ENCODE measurements around the gene KIFAP3. TPM values are rescaled to one million over a fixed set of nuclear protein-coding genes. Genes with fewer than 3 reads are reported as not detected.

Gene KIFAP3
- total RNA-seq, 1 donor from 2014 or later, result 7.7 TPM

DNA sequence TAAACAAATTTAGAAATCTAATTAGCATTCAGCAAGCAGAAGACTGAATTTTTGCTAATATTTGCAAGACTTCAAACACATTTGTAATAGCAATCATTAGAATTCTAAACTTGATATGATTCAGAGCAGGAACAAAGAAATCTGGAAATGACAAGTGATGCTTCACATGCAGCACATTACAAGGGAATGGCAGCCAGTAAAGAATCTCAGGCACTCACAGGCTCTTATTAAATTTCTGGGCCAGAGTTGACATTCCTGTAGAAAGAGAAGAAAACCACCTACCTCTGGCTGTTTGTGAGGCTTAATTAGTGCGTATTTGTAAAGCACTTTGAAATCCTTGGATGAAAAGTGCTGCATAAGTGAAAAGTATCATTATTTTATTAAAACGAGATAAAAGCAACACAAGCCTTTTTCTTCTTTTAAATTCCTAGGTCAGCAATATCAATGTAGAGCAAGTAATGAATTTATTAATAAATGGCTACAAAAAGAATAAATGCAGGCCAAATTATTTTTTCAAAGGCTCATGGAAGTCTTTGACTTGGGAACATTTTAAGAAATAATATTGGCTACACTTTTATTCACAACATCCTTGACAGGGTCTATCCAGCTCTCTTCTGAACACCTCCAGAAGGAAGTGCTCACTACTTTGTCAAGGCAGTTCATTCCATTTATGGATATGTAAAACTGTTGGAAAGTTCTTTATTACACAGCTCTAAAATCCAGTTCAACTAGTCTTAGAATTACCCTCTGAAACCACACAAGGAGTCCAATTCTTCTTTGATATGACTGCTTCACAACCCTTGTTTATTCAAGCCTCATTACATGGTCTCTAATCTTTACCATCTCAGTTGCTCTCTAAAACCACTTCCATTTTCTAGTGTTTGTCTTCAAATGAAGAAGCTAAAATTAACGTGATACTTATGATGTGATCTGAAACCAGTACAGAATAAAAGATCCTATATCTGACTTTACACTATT, 148.7 kb downstream of the KIFAP3 start:
- no peaks in the 10 kb centered on the region for H3K36me3 Mint-ChIP-seq
- no peaks in the 10 kb centered on the region for H3K9me3 Mint-ChIP-seq
- H2AFZ ChIP-seq (replicated peaks), result no peak overlapping the region
- no peaks in the 10 kb centered on the region for H3K4me1 Mint-ChIP-seq
- H3K9me3 ChIP-seq (ENCODE audit: low read depth), result no peaks in the 10 kb centered on the region
- no peak overlapping the region for H3K4me3 Mint-ChIP-seq
- H4K20me1 ChIP-seq (ENCODE audit: low read depth), result no peaks in the 10 kb centered on the region
- H3K27ac Mint-ChIP-seq, result no peak overlapping the region
- H3K27me3 Mint-ChIP-seq (ENCODE audit: insufficient read depth, low read depth), result no peaks in the 10 kb centered on the region
- H3K27ac ChIP-seq, result no peak overlapping the region
- DNase-seq (ENCODE audit: low spot score), result peak; percentile 6
- no peaks in the 10 kb centered on the region for H3K79me2 ChIP-seq (ENCODE audit: low read depth)
- no peaks in the 10 kb centered on the region for H3K4me1 ChIP-seq
- no peak overlapping the region for H3K4me3 ChIP-seq
- TF ChIP-seq, protein P1, sequence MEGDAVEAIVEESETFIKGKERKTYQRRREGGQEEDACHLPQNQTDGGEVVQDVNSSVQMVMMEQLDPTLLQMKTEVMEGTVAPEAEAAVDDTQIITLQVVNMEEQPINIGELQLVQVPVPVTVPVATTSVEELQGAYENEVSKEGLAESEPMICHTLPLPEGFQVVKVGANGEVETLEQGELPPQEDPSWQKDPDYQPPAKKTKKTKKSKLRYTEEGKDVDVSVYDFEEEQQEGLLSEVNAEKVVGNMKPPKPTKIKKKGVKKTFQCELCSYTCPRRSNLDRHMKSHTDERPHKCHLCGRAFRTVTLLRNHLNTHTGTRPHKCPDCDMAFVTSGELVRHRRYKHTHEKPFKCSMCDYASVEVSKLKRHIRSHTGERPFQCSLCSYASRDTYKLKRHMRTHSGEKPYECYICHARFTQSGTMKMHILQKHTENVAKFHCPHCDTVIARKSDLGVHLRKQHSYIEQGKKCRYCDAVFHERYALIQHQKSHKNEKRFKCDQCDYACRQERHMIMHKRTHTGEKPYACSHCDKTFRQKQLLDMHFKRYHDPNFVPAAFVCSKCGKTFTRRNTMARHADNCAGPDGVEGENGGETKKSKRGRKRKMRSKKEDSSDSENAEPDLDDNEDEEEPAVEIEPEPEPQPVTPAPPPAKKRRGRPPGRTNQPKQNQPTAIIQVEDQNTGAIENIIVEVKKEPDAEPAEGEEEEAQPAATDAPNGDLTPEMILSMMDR (IDR thresholded peaks at IDR 0.05), result no peak
- TF ChIP-seq EZH2 (IDR thresholded peaks at IDR 0.05) (no peak), EZH2phosphoT487 (IDR thresholded peaks at IDR 0.05) (no peak)
- H3K27me3 ChIP-seq, result no peaks in the 10 kb centered on the region
- H3K36me3 ChIP-seq, result no peaks in the 10 kb centered on the region
- H3F3A ChIP-seq (ENCODE audit: low read depth), result no peaks in the 10 kb centered on the region
- no peak overlapping the region for H3K4me2 ChIP-seq
- H3K9ac ChIP-seq, result no peak overlapping the region

DNA sequence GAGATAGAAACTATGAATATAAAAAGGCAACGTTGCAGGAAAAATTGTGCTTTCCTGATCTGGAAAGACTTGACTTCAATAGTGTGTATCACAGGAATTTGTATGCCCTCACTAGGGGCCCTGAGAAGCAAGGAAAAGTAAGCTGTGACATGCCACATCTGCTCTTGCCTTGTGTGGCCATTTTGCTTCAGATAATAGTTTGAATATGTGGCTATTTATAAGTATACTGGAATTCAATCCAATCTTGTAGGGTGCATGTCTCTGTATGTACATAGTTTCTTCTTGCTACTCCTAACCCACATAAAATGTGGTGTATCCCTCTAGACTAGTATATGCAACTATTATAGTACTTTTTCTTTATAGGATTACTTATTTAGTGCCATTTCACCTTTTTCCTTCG, 149.7 kb downstream of the KIFAP3 start:
- DNase-seq (ENCODE audit: low spot score), result no peak

DNA sequence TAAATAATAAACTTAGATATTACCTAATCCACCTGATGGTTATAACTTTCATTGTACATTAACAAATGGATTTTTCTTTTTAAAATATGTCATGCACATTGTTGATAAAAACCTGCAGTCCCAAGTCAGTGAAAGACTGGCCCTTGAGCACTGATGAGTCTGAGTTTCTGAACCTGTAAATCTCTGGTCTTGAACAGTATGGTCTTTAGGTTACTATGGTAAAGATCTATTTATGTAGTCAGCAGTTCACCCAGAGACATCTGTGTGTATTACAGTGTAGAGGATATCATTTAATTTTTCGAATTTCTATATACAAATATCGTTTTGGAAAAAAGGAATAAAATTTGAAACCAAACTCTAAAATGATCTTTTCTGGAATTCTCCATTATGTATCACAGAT, 150.4 kb downstream of the KIFAP3 start:
- Histone ChIP-seq H3K79me2 (ENCODE audit: low read depth) (no peaks in the 10 kb centered on the region), H3K4me2 (no peak overlapping the region), H4K20me1 (ENCODE audit: low read depth) (no peaks in the 10 kb centered on the region), H3K4me1 (no peaks in the 10 kb centered on the region), H2AFZ (replicated peaks) (no peak overlapping the region), H3K9me3 (ENCODE audit: low read depth) (no peaks in the 10 kb centered on the region), H3K9ac (no peak overlapping the region), H3K27ac (no peak overlapping the region), H3K36me3 (no peaks in the 10 kb centered on the region), H3F3A (ENCODE audit: low read depth) (no peaks in the 10 kb centered on the region), H3K4me3 (no peak overlapping the region), H3K27me3 (no peaks in the 10 kb centered on the region)
- no peak overlapping the region for H3K27ac Mint-ChIP-seq
- no peaks in the 10 kb centered on the region for H3K4me1 Mint-ChIP-seq
- no peak for DNase-seq (ENCODE audit: low spot score)
- TF ChIP-seq EZH2 (IDR thresholded peaks at IDR 0.05) (no peak), EZH2phosphoT487 (IDR thresholded peaks at IDR 0.05) (no peak)
- TF ChIP-seq, protein P1 (IDR thresholded peaks at IDR 0.05), result no peak
- H3K9me3 Mint-ChIP-seq, result no peaks in the 10 kb centered on the region
- H3K4me3 Mint-ChIP-seq, result no peak overlapping the region
- no peaks in the 10 kb centered on the region for H3K36me3 Mint-ChIP-seq
- H3K27me3 Mint-ChIP-seq (ENCODE audit: insufficient read depth, low read depth), result no peaks in the 10 kb centered on the region

More for the DNA sequence above, 149.7 kb downstream of the KIFAP3 start:
- TF ChIP-seq EZH2phosphoT487 (IDR thresholded peaks at IDR 0.05), result no peak
- TF ChIP-seq, protein P1 (IDR thresholded peaks at IDR 0.05), result no peak
- TF ChIP-seq EZH2 (IDR thresholded peaks at IDR 0.05), result no peak
- Histone ChIP-seq H2AFZ (replicated peaks) (no peak overlapping the region), H3F3A (ENCODE audit: low read depth) (no peaks in the 10 kb centered on the region), H3K9me3 (ENCODE audit: low read depth) (no peaks in the 10 kb centered on the region), H3K27ac (no peak overlapping the region), H3K79me2 (ENCODE audit: low read depth) (no peaks in the 10 kb centered on the region), H4K20me1 (ENCODE audit: low read depth) (no peaks in the 10 kb centered on the region), H3K9ac (no peak overlapping the region), H3K36me3 (no peaks in the 10 kb centered on the region), H3K27me3 (no peaks in the 10 kb centered on the region), H3K4me3 (no peak overlapping the region), H3K4me1 (no peaks in the 10 kb centered on the region), H3K4me2 (no peak overlapping the region)
- H3K36me3 Mint-ChIP-seq, result no peaks in the 10 kb centered on the region
- no peaks in the 10 kb centered on the region for H3K9me3 Mint-ChIP-seq
- H3K4me3 Mint-ChIP-seq, result no peak overlapping the region
- no peak overlapping the region for H3K27ac Mint-ChIP-seq
- no peaks in the 10 kb centered on the region for H3K4me1 Mint-ChIP-seq
- H3K27me3 Mint-ChIP-seq (ENCODE audit: insufficient read depth, low read depth), result no peaks in the 10 kb centered on the region

All from neural progenitor cell (in vitro differentiated cells).